A549 (cell line): ENCODE results near the gene UTY. TPM values are rescaled to one million over a fixed set of nuclear protein-coding genes. Genes with fewer than 3 reads are reported as not detected.

ENCODE experiments used
- ATAC-seq, 2 experiments: fragments of 200-7000 bp in 1 of 2; fragments of >200 bp in 1 of 2; cut with Nextera tagmentation in 1 of 2; cut with Tn5 transposase in 1 of 2; 3 replicates each; pipeline versions ENCODE4 v1.8.0 to v1.9.1; 2018 to 2020; ENCODE audit warnings: mild to moderate bottlenecking in 1 of 2, moderate library complexity in 1 of 2
- CTCF ChIA-PET: fragments of 300-600 bp; sonication (Branson Sonifier 250); formaldehyde crosslinking; extraction: SDS; loops from one replicate; lab custom pipeline; 2021; ENCODE audit warnings: antibody characterized with exemption, inconsistent platforms; lab: Yijun Ruan, JAX
- POLR2A ChIA-PET: fragments of 350-600 bp; formaldehyde crosslinking; extraction: SDS; loops from one replicate; lab custom pipeline; 2021; ENCODE audit warnings: antibody characterized with exemption, inconsistent platforms; lab: Yijun Ruan, JAX
- DNase-seq, 2 experiments: peaks; one replicate each; pipeline versions ENCODE4 v3.0.0 to v3.0.0-alpha.2; 2011 to 2016; ENCODE audit warnings: low read depth in 1 of 2, low spot score in 1 of 2
- FAIRE-seq: peaks from 2 replicates; lab custom pipeline; 2011; peaks lifted over from hg19 to GRCh38; lab: Jason Lieb, UNC
- H3K27ac ChIP-seq, 2 experiments: fragments of >200 bp; sonication (Bioruptor Twin); formaldehyde crosslinking; 3 replicates each; pipeline ENCODE4 v1.5.1; 2016 to 2017
- H3K4me1 ChIP-seq: fragments of >200 bp; sonication (Bioruptor Twin); formaldehyde crosslinking; 3 replicates; pipeline ENCODE4 v1.6.1; 2016
- H3K4me2 ChIP-seq: fragments of >200 bp; sonication (Bioruptor Twin); formaldehyde crosslinking; 3 replicates; pipeline ENCODE4 v1.6.1; 2016
- H3K4me3 ChIP-seq: fragments of >200 bp; sonication (Bioruptor Twin); formaldehyde crosslinking; 3 replicates; pipeline ENCODE4 v1.5.1; 2016
- H3K9me3 ChIP-seq: fragments of >200 bp; sonication (Bioruptor Twin); formaldehyde crosslinking; 3 replicates; pipeline ENCODE4 v1.6.1; 2016
- ATOH8 ChIP-seq: fragments of 250-450 bp; sonication (Bioruptor Pico); IDR thresholded peaks from 2 replicates; pipeline ENCODE4 v1.5.0; 2020; ENCODE audit warnings: low read depth, mild to moderate bottlenecking, moderate library complexity
- BHLHE40 ChIP-seq: IDR thresholded peaks from 2 replicates; pipeline ENCODE4 v1.6.1; 2012; ENCODE audit warnings: low read depth, low read length, inconsistent platforms
- CBX2 ChIP-seq: fragments of 200-600 bp; sonication (generic); IDR thresholded peaks from 2 replicates; pipeline ENCODE4 v1.6.1; 2016; ENCODE audit warnings: low read depth, mild to moderate bottlenecking, borderline replicate concordance
- CHD2 ChIP-seq: fragments of 150-350 bp; IDR thresholded peaks from 2 replicates; pipeline ENCODE4 v1.6.1; 2014; ENCODE audit warnings: low read length; ENCODE audit not compliant: partially characterized antibody
- CHD4 ChIP-seq: fragments of 200-600 bp; sonication (generic); IDR thresholded peaks from 2 replicates; pipeline ENCODE4 v1.6.1; 2016; ENCODE audit warnings: antibody characterized with exemption, mild to moderate bottlenecking, borderline replicate concordance
- E2F6 ChIP-seq: IDR thresholded peaks from 2 replicates; pipeline ENCODE4 v1.6.1; 2012; ENCODE audit warnings: low read depth, borderline replicate concordance
- EHF ChIP-seq: fragments of 250-450 bp; sonication (Bioruptor Pico); IDR thresholded peaks from 2 replicates; pipeline ENCODE4 v1.5.0; 2020; ENCODE audit warnings: mild to moderate bottlenecking
- EHMT2 ChIP-seq: fragments of 200-600 bp; sonication (generic); IDR thresholded peaks from 2 replicates; pipeline ENCODE4 v1.6.1; 2016; ENCODE audit warnings: antibody characterized with exemption, low read depth, mild to moderate bottlenecking, moderate library complexity
- EP300 ChIP-seq, 2 experiments: fragments of >200 bp; sonication (Bioruptor Twin); formaldehyde crosslinking; IDR thresholded peaks; 2 replicates in 1 of 2; 3 replicates in 1 of 2; pipeline ENCODE4 v1.6.1; 2016 to 2017
- ESRRA ChIP-seq: fragments of 150-350 bp; IDR thresholded peaks from 2 replicates; pipeline ENCODE4 v1.6.1; 2014; ENCODE audit warnings: mild to moderate bottlenecking, low read length, borderline replicate concordance
- HES2 ChIP-seq: fragments of >200 bp; sonication (Bioruptor Twin); formaldehyde crosslinking; IDR thresholded peaks from 2 replicates; pipeline ENCODE4 v1.6.1; 2016
- HMGXB4 ChIP-seq: fragments of 250-450 bp; sonication (Bioruptor Pico); IDR thresholded peaks from 2 replicates; pipeline ENCODE4 v1.5.0; 2021; ENCODE audit warnings: mild to moderate bottlenecking, moderate library complexity, borderline replicate concordance
- HOXA7 ChIP-seq: fragments of 250-450 bp; sonication (Bioruptor Pico); IDR thresholded peaks from 2 replicates; pipeline ENCODE4 v1.5.0; 2020; ENCODE audit warnings: mild to moderate bottlenecking, moderate library complexity
- JUN ChIP-seq, 2 experiments: fragments of >200 bp; sonication (Bioruptor Twin); formaldehyde crosslinking; IDR thresholded peaks; 2 replicates in 1 of 2; 3 replicates in 1 of 2; pipeline ENCODE4 v1.6.1; 2016 to 2017
- MAX ChIP-seq: IDR thresholded peaks from 2 replicates; pipeline ENCODE4 v1.6.1; 2012
- NFE2L2 ChIP-seq: fragments of 150-350 bp; conservative IDR thresholded peaks from 2 replicates; pipeline ENCODE4 v1.6.1; 2014; ENCODE audit warnings: low read length
- NR3C1 ChIP-seq: fragments of >200 bp; sonication (Bioruptor Twin); formaldehyde crosslinking; IDR thresholded peaks from 3 replicates; pipeline ENCODE4 v1.6.1; 2017
- RCOR1 ChIP-seq: fragments of 150-350 bp; IDR thresholded peaks from 2 replicates; pipeline ENCODE4 v1.6.1; 2014; ENCODE audit warnings: antibody characterized with exemption, low read length, low read depth
- RFX5 ChIP-seq: fragments of 450-650 bp; IDR thresholded peaks from 2 replicates; pipeline ENCODE4 v1.7.1; 2014; ENCODE audit warnings: antibody characterized with exemption, mild to moderate bottlenecking, moderate library complexity
- USF2 ChIP-seq: fragments of 450-650 bp; IDR thresholded peaks from 2 replicates; pipeline ENCODE4 v1.6.1; 2014; ENCODE audit warnings: antibody characterized with exemption
- ZC3H11A ChIP-seq: fragments of 450-650 bp; IDR thresholded peaks from 2 replicates; pipeline ENCODE4 v1.6.1; 2014; ENCODE audit warnings: antibody characterized with exemption, mild to moderate bottlenecking
- ZNF302 ChIP-seq: fragments of 250-450 bp; sonication (Bioruptor Pico); IDR thresholded peaks from 2 replicates; pipeline ENCODE4 v1.9.0; 2021; ENCODE audit warnings: inconsistent platforms, mild to moderate bottlenecking, moderate library complexity
- WGBS: methylation state at CpG from one replicate; pipeline ENCODE4 v1.1.6; 2017; ENCODE audit errors: missing lambda C conversion rate; 5-methylcytosine and 5-hydroxymethylcytosine counted together
- polyA plus RNA-seq, 4 experiments: library from polyadenylated mRNA; depleted of rRNA in 3 of 4; stranded (reverse); fragments of >200 nt; fragmentation: RNase III in 1 of 4; extraction: RNeasy Plus Mini Kit Qiagen cat#74134 plus additional on column Dnase treatment in 1 of 4; gene quantifications; 2 replicates in 3 of 4; 3 replicates in 1 of 4; pipeline ENCODE4 v1.2.3, GENCODE V29; 2011 to 2017

The UTY gene
- polyA plus RNA-seq, 2 of the 4 experiments (the other 2 are of a cell fraction), result 2.9 to 12.5 TPM

GRCh38 chrY:13351443-13351842, 128.4 kb downstream of the UTY start (continued):
- TF ChIP-seq ATOH8 (CRISPR knock-in tag), result no peak
- no peak for TF ChIP-seq ZC3H11A
- no peak for TF ChIP-seq EHF (CRISPR knock-in tag)
- TF ChIP-seq NR3C1, result no peak
- no peak for TF ChIP-seq ESRRA
- TF ChIP-seq, all 56 proteins: peak for 0

- FAIRE-seq (no peak), ATAC-seq (no peak), DNase-seq (no peak)
- ChIA-PET CTCF (no interaction called here), POLR2A (no interaction called here)
- Histone ChIP-seq H3K4me1 (peaks cover 10% of the 10 kb centered on the region; the same call in 2 of the 3 replicates), H3K9me3 (no peaks in the 10 kb centered on the region), H3K4me2 (no peak overlapping the region), H3K27ac (no peak overlapping the region), H3K4me3 (no peak overlapping the region)
- 88% methylated on average over 5 of the region's 5 CpGs for WGBS
- TF ChIP-seq USF2, result no peak
- TF ChIP-seq EHMT2, result no peak
- no peak for TF ChIP-seq EP300 (IDR thresholded peaks at IDR 0.05)
- no peak for TF ChIP-seq HOXA7 (CRISPR knock-in tag)
- TF ChIP-seq BHLHE40, result no peak
- TF ChIP-seq EHF (CRISPR knock-in tag), result no peak
- no peak for TF ChIP-seq NFE2L2
- TF ChIP-seq RFX5, result no peak
- no peak for TF ChIP-seq E2F6
- no peak for TF ChIP-seq JUN (IDR thresholded peaks at IDR 0.05)
- TF ChIP-seq HES2, result no peak
- TF ChIP-seq CHD2, result no peak
- TF ChIP-seq ATOH8 (CRISPR knock-in tag), result no peak
- no peak for TF ChIP-seq ZNF302 (CRISPR knock-in tag)
- TF ChIP-seq CBX2, result no peak
- TF ChIP-seq MAX, result no peak
- TF ChIP-seq HMGXB4, result no peak
- TF ChIP-seq RCOR1, result no peak
- no peak for TF ChIP-seq CHD4
Measured at GRCh38 chrY:13347106-13347505, 132.7 kb downstream of the UTY start.
